Uterus (tissue), 4 donors: ENCODE data around the gene RASSF10. TPM values are rescaled to one million over a fixed set of nuclear protein-coding genes. Genes with fewer than 3 reads are reported as not detected.

Experiments
- DNase-seq, 2 donors: peaks; one replicate each; pipeline ENCODE4 v3.0.0-alpha.2; 2019 to 2020
- H3K27ac ChIP-seq, 2 donors: fragments of 200-600 bp; sonication (generic); 1 replicate in 1 of 2; 2 replicates in 1 of 2; pipeline ENCODE4 v1.5.1; 2016 to 2018
- H3K27me3 ChIP-seq, 2 donors: fragments of 200-600 bp; sonication (generic); one replicate each; pipeline ENCODE4 v1.5.1; 2018 to 2019; ENCODE audit warnings: control low read depth in 1 of 2
- H3K36me3 ChIP-seq, 2 donors: fragments of 200-600 bp; sonication (generic); one replicate each; pipeline ENCODE4 v1.5.1; 2019; ENCODE audit warnings: control low read depth in 1 of 2
- H3K4me1 ChIP-seq, 2 donors: fragments of 200-600 bp; sonication (generic); one replicate each; pipeline ENCODE4 v1.5.1; 2018 to 2019; ENCODE audit warnings: control low read depth in 1 of 2
- H3K4me3 ChIP-seq, 2 donors: fragments of 200-600 bp; sonication (generic); 1 replicate in 1 of 2; 2 replicates in 1 of 2; pipeline ENCODE4 v1.5.1; 2018 to 2019; ENCODE audit warnings: mild to moderate bottlenecking in 1 of 2
- H3K9me3 ChIP-seq, 2 donors: fragments of 200-600 bp; sonication (generic); one replicate each; pipeline ENCODE4 v1.5.1; 2019; ENCODE audit warnings: control low read depth in 1 of 2
- CTCF ChIP-seq, 4 experiments: fragments of 200-600 bp in 2 of 4; fragments of 450-650 bp in 2 of 4; sonication (generic) in 2 of 4; IDR thresholded peaks; one replicate each; pipeline ENCODE4 v1.5.1; 2016 to 2019; ENCODE audit warnings: antibody characterized with exemption in 4 of 4, mild to moderate bottlenecking in 2 of 4, moderate library complexity in 1 of 4
- POLR2A ChIP-seq, 2 donors: fragments of 450-650 bp; IDR thresholded peaks; one replicate each; pipeline ENCODE4 v1.6.1; 2016; ENCODE audit warnings: antibody characterized with exemption in 2 of 2, mild to moderate bottlenecking in 1 of 2, moderate library complexity in 1 of 2
- intact Hi-C: fragments of 100-400 bp; cut with DNase I; formaldehyde crosslinking; loops from one replicate; pipeline ENCODE4 v1.15.1; 2023; ENCODE audit warnings: low total_unique reads
- total RNA-seq, 4 donors: library from RNA; depleted of rRNA in 3 of 4; stranded (reverse); fragments of >200 nt in 3 of 4; gene quantifications; one replicate each; pipeline versions ENCODE4 v1.1.0 to v1.2.4, GENCODE V29; 2014 to 2023
- donor health status: DM: yes; HTN: yes; CAD: no.

RASSF10 gene
- total RNA-seq, 4 donors from 2014 or later: 0.27 to 5.8 TPM; not detected in 2

GRCh38 chr11:13007182-13008060 is 1.7 kb upstream of the RASSF10 start:
- no peak overlapping the region for H3K4me3 ChIP-seq
- intact Hi-C loops: no loop called here
- H3K27me3 ChIP-seq: peaks cover 3 to 21% of the 10 kb centered on the region in 2 donors

GRCh38 chr11:13008061-13008435 is 1.1 kb upstream of the RASSF10 start:
- H3K4me3 ChIP-seq: no peak overlapping the region
- H3K27ac ChIP-seq: no peak overlapping the region
- H3K36me3 ChIP-seq: no peaks in the 10 kb centered on the region
- DNase-seq: no peak
- intact Hi-C loops: no loop called here
- no peak for TF ChIP-seq POLR2A (IDR thresholded peaks at IDR 0.05)
- TF ChIP-seq CTCF (IDR thresholded peaks at IDR 0.05): no peak
- H3K27me3 ChIP-seq: peaks cover 3 to 25% of the 10 kb centered on the region in 2 donors
- H3K4me1 ChIP-seq: peaks cover 0 to 14% of the 10 kb centered on the region in 2 donors
- H3K9me3 ChIP-seq: no peaks in the 10 kb centered on the region

More at GRCh38 chr11:13007182-13008060, 1.7 kb upstream of the RASSF10 start:
- DNase-seq: no peak
- Histone ChIP-seq H3K27ac (no peak overlapping the region), H3K4me1 (peaks cover 0 to 14% of the 10 kb centered on the region in 2 donors), H3K9me3 (no peaks in the 10 kb centered on the region), H3K36me3 (no peaks in the 10 kb centered on the region)
- no peak for TF ChIP-seq POLR2A (IDR thresholded peaks at IDR 0.05)
- no peak for TF ChIP-seq CTCF (IDR thresholded peaks at IDR 0.05)

GRCh38 chr11:13009476-13009920 is 382 bp downstream of the RASSF10 start:
- peaks cover 0 to 14% of the 10 kb centered on the region in 2 donors for H3K4me1 ChIP-seq
- no peak overlapping the region for H3K27ac ChIP-seq
- no peaks in the 10 kb centered on the region for H3K9me3 ChIP-seq
- peaks cover 3 to 32% of the 10 kb centered on the region in 2 donors for H3K27me3 ChIP-seq
- no peak for DNase-seq
- H3K4me3 ChIP-seq: peak overlapping the region in 1 of 2 donors; percentile 10
- TF ChIP-seq POLR2A (IDR thresholded peaks at IDR 0.05): no peak
- no peak for TF ChIP-seq CTCF (IDR thresholded peaks at IDR 0.05)
- intact Hi-C loops: no loop called here
- H3K36me3 ChIP-seq: no peaks in the 10 kb centered on the region

- DNase-seq: no peak
- Histone ChIP-seq H3K4me1 (peaks cover 0 to 14% of the 10 kb centered on the region in 2 donors), H3K9me3 (no peaks in the 10 kb centered on the region), H3K27ac (no peak overlapping the region), H3K4me3 (no peak overlapping the region), H3K36me3 (no peaks in the 10 kb centered on the region), H3K27me3 (peaks cover 3 to 32% of the 10 kb centered on the region in 2 donors)
- intact Hi-C loops: no loop called here
- TF ChIP-seq POLR2A (IDR thresholded peaks at IDR 0.05) (no peak), CTCF (IDR thresholded peaks at IDR 0.05) (no peak)
Measured at GRCh38 chr11:13009921-13010748, 1.0 kb downstream of the RASSF10 start.
